ENCODE data around the gene TSPAN31. TPM values are rescaled to one million over a fixed set of nuclear protein-coding genes. Genes with fewer than 3 reads are reported as not detected.

TSPAN31 gene
- total and polyA plus RNA-seq, 2 experiments from 2014 or later = 15.5 to 15.6 TPM

DNA sequence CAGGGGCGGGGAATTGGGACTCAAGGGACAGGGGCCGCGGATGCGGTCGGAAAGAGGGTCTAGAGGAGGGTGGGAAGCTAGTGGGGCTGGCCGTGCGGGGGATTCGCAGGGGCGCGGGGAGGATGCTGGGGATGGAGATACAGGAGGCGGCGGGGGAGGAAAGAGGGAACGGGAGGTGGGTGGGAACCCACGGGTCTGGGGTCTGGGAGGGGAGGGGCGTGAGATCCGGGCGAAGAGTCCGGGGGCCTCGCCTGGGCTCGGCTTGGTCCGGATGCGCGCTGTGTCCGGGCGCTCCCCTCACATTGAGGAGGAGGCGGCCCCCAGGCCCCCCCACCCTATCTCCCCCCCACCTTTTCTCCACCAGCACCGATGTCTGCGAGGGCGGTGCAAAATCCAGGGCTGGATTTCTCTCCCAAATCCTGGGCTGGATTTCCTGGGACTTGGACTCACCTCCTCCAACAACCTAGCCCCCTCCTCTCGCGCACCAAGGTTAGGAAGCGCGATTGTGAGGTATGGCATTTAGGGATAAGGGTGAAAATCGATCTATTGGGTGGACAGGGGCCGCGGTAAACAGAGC, 6.1 kb upstream of the TSPAN31 start, which contains the start of gene AGAP2:
Gene AGAP2 (minus strand): TSS at position 82 of the 577 bp plus-strand sequence. CDS start 496 bp downstream, outside the sequence.
- Histone ChIP-seq H3K4me3 (peak within 1 kb of the TSS; percentile 62), H3K4me1 (ENCODE audit: insufficient read depth) (peaks cover 19% of the 10 kb centered on the region), H3K4me2 (peak within 1 kb of the TSS; percentile 91), H3K79me2 (replicated peaks; ENCODE audit: insufficient read depth) (no peaks in the 10 kb centered on the region), H2AFZ (peak within 1 kb of the TSS; percentile 43; the same call in 1 of the 2 replicates), H3K27ac (ENCODE audit: low read depth) (no peak within 1 kb of the TSS), H3K27me3 (ENCODE audit: insufficient read depth) (peaks cover 99% of the 10 kb centered on the region), H3K9me2 (ENCODE audit: insufficient read depth) (no peaks in the 10 kb centered on the region), H3F3A (replicated peaks; ENCODE audit: low read depth) (peaks cover 10% of the 10 kb centered on the region), H3K36me3 (ENCODE audit: insufficient read depth) (no peaks in the 10 kb centered on the region), H4K20me1 (replicated peaks; ENCODE audit: insufficient read depth) (no peaks in the 10 kb centered on the region)
- H3K9me3 Mint-ChIP-seq = peaks cover 2% of the 10 kb centered on the region
- peaks cover 37% of the 10 kb centered on the region for H3K4me1 Mint-ChIP-seq
- H3K36me3 Mint-ChIP-seq (ENCODE audit: low read depth) = no peaks in the 10 kb centered on the region; the same call in 2 of the 3 replicates
- ATAC-seq (peak; percentile 14), DNase-seq (ENCODE audit: low spot score) (peak; percentile 92)
- no peak within 1 kb of the TSS for H3K27ac Mint-ChIP-seq
- TF ChIP-seq CREB1 (CRISPR knock-in tag; IDR thresholded peaks at IDR 0.05; ENCODE audit: low read depth) = no peak
- TF ChIP-seq, protein P1, sequence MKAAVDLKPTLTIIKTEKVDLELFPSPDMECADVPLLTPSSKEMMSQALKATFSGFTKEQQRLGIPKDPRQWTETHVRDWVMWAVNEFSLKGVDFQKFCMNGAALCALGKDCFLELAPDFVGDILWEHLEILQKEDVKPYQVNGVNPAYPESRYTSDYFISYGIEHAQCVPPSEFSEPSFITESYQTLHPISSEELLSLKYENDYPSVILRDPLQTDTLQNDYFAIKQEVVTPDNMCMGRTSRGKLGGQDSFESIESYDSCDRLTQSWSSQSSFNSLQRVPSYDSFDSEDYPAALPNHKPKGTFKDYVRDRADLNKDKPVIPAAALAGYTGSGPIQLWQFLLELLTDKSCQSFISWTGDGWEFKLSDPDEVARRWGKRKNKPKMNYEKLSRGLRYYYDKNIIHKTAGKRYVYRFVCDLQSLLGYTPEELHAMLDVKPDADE (IDR thresholded peaks at IDR 0.05) = 0 out of 2 replicates have a peak, but pooled peaks have one; percentile 22
- TF ChIP-seq EZH2 (IDR thresholded peaks at IDR 0.05; ENCODE audit: low read depth, unreplicated experiment) = peak; percentile 64
- no peak for TF ChIP-seq ZNF331 (CRISPR knock-in tag; IDR thresholded peaks at IDR 0.05; ENCODE audit: low read depth)
- peak within 1 kb of the TSS; percentile 67 for H3K4me3 Mint-ChIP-seq
- peaks cover 80% of the 10 kb centered on the region for H3K27me3 Mint-ChIP-seq (ENCODE audit: insufficient read depth, low read depth, poor library complexity)

DNA sequence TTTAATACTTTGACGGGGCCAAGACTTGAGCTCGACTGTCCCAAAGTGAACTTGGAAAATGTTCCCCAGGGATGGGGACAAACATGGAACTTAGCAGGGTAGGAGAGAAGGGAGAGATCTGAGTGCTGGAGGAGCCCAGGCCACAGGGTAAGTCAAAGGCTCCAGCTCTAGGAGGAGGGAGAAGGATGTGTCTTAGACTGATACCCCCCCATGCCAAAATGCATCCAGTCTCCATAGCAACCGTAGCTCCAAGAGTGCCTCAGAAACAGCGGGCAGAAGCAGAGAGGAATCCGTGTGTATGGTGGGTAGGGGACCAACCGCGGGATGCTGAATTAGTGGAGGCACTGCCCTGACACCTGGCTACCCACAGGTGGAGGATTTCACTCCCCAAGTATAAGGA, 5.5 kb upstream of the TSPAN31 start:
- peaks cover 74% of the 10 kb centered on the region for H3K27me3 Mint-ChIP-seq (ENCODE audit: insufficient read depth, low read depth, poor library complexity)
- DNase-seq (ENCODE audit: low spot score) = no peak
- Histone ChIP-seq H3K27ac (ENCODE audit: low read depth) (no peak overlapping the region), H3K36me3 (ENCODE audit: insufficient read depth) (no peaks in the 10 kb centered on the region), H3K4me1 (ENCODE audit: insufficient read depth) (peaks cover 19% of the 10 kb centered on the region), H3K4me3 (peak overlapping the region; percentile 62), H3K9me2 (ENCODE audit: insufficient read depth) (no peaks in the 10 kb centered on the region), H2AFZ (no peak overlapping the region; the same call in 1 of the 2 replicates), H3K79me2 (replicated peaks; ENCODE audit: insufficient read depth) (no peaks in the 10 kb centered on the region), H3F3A (replicated peaks; ENCODE audit: low read depth) (peaks cover 10% of the 10 kb centered on the region), H3K4me2 (peak overlapping the region; percentile 91), H3K27me3 (ENCODE audit: insufficient read depth) (peaks cover 96% of the 10 kb centered on the region), H4K20me1 (replicated peaks; ENCODE audit: insufficient read depth) (no peaks in the 10 kb centered on the region)
- peaks cover 2% of the 10 kb centered on the region for H3K9me3 Mint-ChIP-seq
- H3K27ac Mint-ChIP-seq = no peak overlapping the region
- no peaks in the 10 kb centered on the region; the same call in 2 of the 3 replicates for H3K36me3 Mint-ChIP-seq (ENCODE audit: low read depth)
- TF ChIP-seq EZH2 (IDR thresholded peaks at IDR 0.05; ENCODE audit: low read depth, unreplicated experiment) (no peak), EZH2phosphoT487 (IDR thresholded peaks at IDR 0.05; ENCODE audit: unreplicated experiment) (no peak), ZNF331 (CRISPR knock-in tag; IDR thresholded peaks at IDR 0.05; ENCODE audit: low read depth) (no peak), POLR2AphosphoS5 (IDR thresholded peaks at IDR 0.05; ENCODE audit: low read depth) (no peak), ZNF114 (CRISPR knock-in tag; IDR thresholded peaks at IDR 0.05) (no peak), STAT1 (IDR thresholded peaks at IDR 0.05; ENCODE audit: unreplicated experiment) (no peak)
- TF ChIP-seq, protein P2, sequence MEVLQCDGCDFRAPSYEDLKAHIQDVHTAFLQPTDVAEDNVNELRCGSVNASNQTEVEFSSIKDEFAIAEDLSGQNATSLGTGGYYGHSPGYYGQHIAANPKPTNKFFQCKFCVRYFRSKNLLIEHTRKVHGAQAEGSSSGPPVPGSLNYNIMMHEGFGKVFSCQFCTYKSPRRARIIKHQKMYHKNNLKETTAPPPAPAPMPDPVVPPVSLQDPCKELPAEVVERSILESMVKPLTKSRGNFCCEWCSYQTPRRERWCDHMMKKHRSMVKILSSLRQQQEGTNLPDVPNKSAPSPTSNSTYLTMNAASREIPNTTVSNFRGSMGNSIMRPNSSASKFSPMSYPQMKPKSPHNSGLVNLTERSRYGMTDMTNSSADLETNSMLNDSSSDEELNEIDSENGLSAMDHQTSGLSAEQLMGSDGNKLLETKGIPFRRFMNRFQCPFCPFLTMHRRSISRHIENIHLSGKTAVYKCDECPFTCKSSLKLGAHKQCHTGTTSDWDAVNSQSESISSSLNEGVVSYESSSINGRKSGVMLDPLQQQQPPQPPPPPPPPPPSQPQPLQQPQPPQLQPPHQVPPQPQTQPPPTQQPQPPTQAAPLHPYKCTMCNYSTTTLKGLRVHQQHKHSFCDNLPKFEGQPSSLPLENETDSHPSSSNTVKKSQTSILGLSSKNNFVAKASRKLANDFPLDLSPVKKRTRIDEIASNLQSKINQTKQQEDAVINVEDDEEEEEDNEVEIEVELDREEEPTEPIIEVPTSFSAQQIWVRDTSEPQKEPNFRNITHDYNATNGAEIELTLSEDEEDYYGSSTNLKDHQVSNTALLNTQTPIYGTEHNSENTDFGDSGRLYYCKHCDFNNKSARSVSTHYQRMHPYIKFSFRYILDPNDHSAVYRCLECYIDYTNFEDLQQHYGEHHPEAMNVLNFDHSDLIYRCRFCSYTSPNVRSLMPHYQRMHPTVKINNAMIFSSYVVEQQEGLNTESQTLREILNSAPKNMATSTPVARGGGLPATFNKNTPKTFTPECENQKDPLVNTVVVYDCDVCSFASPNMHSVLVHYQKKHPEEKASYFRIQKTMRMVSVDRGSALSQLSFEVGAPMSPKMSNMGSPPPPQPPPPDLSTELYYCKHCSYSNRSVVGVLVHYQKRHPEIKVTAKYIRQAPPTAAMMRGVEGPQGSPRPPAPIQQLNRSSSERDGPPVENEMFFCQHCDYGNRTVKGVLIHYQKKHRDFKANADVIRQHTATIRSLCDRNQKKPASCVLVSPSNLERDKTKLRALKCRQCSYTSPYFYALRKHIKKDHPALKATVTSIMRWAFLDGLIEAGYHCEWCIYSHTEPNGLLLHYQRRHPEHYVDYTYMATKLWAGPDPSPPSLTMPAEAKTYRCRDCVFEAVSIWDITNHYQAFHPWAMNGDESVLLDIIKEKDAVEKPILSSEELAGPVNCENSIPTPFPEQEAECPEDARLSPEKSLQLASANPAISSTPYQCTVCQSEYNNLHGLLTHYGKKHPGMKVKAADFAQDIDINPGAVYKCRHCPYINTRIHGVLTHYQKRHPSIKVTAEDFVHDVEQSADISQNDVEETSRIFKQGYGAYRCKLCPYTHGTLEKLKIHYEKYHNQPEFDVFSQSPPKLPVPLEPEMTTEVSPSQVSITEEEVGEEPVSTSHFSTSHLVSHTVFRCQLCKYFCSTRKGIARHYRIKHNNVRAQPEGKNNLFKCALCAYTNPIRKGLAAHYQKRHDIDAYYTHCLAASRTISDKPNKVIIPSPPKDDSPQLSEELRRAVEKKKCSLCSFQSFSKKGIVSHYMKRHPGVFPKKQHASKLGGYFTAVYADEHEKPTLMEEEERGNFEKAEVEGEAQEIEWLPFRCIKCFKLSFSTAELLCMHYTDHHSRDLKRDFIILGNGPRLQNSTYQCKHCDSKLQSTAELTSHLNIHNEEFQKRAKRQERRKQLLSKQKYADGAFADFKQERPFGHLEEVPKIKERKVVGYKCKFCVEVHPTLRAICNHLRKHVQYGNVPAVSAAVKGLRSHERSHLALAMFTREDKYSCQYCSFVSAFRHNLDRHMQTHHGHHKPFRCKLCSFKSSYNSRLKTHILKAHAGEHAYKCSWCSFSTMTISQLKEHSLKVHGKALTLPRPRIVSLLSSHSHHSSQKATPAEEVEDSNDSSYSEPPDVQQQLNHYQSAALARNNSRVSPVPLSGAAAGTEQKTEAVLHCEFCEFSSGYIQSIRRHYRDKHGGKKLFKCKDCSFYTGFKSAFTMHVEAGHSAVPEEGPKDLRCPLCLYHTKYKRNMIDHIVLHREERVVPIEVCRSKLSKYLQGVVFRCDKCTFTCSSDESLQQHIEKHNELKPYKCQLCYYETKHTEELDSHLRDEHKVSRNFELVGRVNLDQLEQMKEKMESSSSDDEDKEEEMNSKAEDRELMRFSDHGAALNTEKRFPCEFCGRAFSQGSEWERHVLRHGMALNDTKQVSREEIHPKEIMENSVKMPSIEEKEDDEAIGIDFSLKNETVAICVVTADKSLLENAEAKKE (CRISPR knock-in tag; IDR thresholded peaks at IDR 0.05) = no peak
- TF ChIP-seq, protein P1 (IDR thresholded peaks at IDR 0.05) = no peak
- H3K4me1 Mint-ChIP-seq = peaks cover 40% of the 10 kb centered on the region
- peak overlapping the region; percentile 67 for H3K4me3 Mint-ChIP-seq
- ATAC-seq = no peak

Measured in GM23338 (cell line).